ENCODE data around the gene UNC5C. TPM values are rescaled to one million over a fixed set of nuclear protein-coding genes. Genes with fewer than 3 reads are reported as not detected.

The UNC5C gene
- total RNA-seq, 1 donor from 2014 or later: 15.5 TPM

- no peak for DNase-seq (ENCODE audit: low spot score)
- Mint-ChIP-seq H3K27ac (ENCODE audit: unreplicated experiment) (no peak overlapping the region), H3K27me3 (ENCODE audit: low read depth) (no peaks in the 10 kb centered on the region), H3K4me1 (ENCODE audit: low read depth) (peaks cover 14% of the 10 kb centered on the region), H3K4me3 (ENCODE audit: unreplicated experiment) (no peak overlapping the region), H3K36me3 (ENCODE audit: low read depth) (peaks cover 5% of the 10 kb centered on the region), H3K9me3 (ENCODE audit: low read depth) (peaks cover 9% of the 10 kb centered on the region)
- TF ChIP-seq CTCF (IDR thresholded peaks at IDR 0.05): no peak
Measured at GRCh38 chr4:95294321-95294720, 254.5 kb downstream of the UNC5C start.

- no peak for DNase-seq (ENCODE audit: low spot score)
- H3K9me3 Mint-ChIP-seq (ENCODE audit: low read depth): peaks cover 6% of the 10 kb centered on the region
- peaks cover 22% of the 10 kb centered on the region for H3K4me1 Mint-ChIP-seq (ENCODE audit: low read depth)
- H3K27ac Mint-ChIP-seq (ENCODE audit: unreplicated experiment): no peak overlapping the region
- no peaks in the 10 kb centered on the region for H3K27me3 Mint-ChIP-seq (ENCODE audit: low read depth)
- no peak for TF ChIP-seq CTCF (IDR thresholded peaks at IDR 0.05)
- no peak overlapping the region for H3K4me3 Mint-ChIP-seq (ENCODE audit: unreplicated experiment)
- H3K36me3 Mint-ChIP-seq (ENCODE audit: low read depth): peaks cover 5% of the 10 kb centered on the region
Measured at GRCh38 chr4:95293014-95293413, 255.8 kb downstream of the UNC5C start.

- Mint-ChIP-seq H3K4me3 (ENCODE audit: unreplicated experiment) (no peak overlapping the region), H3K36me3 (ENCODE audit: low read depth) (peaks cover 5% of the 10 kb centered on the region), H3K27ac (ENCODE audit: unreplicated experiment) (no peak overlapping the region), H3K9me3 (ENCODE audit: low read depth) (peaks cover 6% of the 10 kb centered on the region), H3K27me3 (ENCODE audit: low read depth) (no peaks in the 10 kb centered on the region), H3K4me1 (ENCODE audit: low read depth) (peaks cover 22% of the 10 kb centered on the region)
- no peak for TF ChIP-seq CTCF (IDR thresholded peaks at IDR 0.05)
- no peak for DNase-seq (ENCODE audit: low spot score)
Measured at GRCh38 chr4:95290702-95291101, 258.1 kb downstream of the UNC5C start.

- Mint-ChIP-seq H3K4me3 (ENCODE audit: unreplicated experiment) (no peak overlapping the region), H3K4me1 (ENCODE audit: low read depth) (peaks cover 22% of the 10 kb centered on the region), H3K27ac (ENCODE audit: unreplicated experiment) (no peak overlapping the region), H3K27me3 (ENCODE audit: low read depth) (no peaks in the 10 kb centered on the region), H3K9me3 (ENCODE audit: low read depth) (peaks cover 6% of the 10 kb centered on the region), H3K36me3 (ENCODE audit: low read depth) (peaks cover 5% of the 10 kb centered on the region)
- no peak for DNase-seq (ENCODE audit: low spot score)
- TF ChIP-seq CTCF (IDR thresholded peaks at IDR 0.05): no peak
Measured at GRCh38 chr4:95289028-95289634, 259.6 kb downstream of the UNC5C start.

- peaks cover 22% of the 10 kb centered on the region for H3K4me1 Mint-ChIP-seq (ENCODE audit: low read depth)
- no peaks in the 10 kb centered on the region for H3K27me3 Mint-ChIP-seq (ENCODE audit: low read depth)
Measured at GRCh38 chr4:95288552-95288951, 260.2 kb downstream of the UNC5C start.

More at GRCh38 chr4:95288552-95288951, 260.2 kb downstream of the UNC5C start:
- no peak for DNase-seq (ENCODE audit: low spot score)
- Mint-ChIP-seq H3K36me3 (ENCODE audit: low read depth) (peaks cover 5% of the 10 kb centered on the region), H3K9me3 (ENCODE audit: low read depth) (peaks cover 6% of the 10 kb centered on the region), H3K27ac (ENCODE audit: unreplicated experiment) (no peak overlapping the region), H3K4me3 (ENCODE audit: unreplicated experiment) (no peak overlapping the region)
- TF ChIP-seq CTCF (IDR thresholded peaks at IDR 0.05): no peak
